HG03097 (cell line): Measurements from ENCODE around the gene SPDYE9.
"Not testable (repeated sequence)": the region's sequence is repeated elsewhere in the genome, so short reads cannot be mapped to it uniquely, and the experiment has no call there.

Experiments
- ATAC-seq: cut with Tn5 transposase; IDR thresholded peaks from one replicate; pipeline ENCODE4 v1.9.1; 2021; ENCODE audit not compliant: unreplicated experiment, low FRiP score

The SPDYE9 gene

GRCh38 chr7:73085938-73086337 is at the start of gene SPDYE9:
TSS of gene SPDYE9 (minus strand) at chr7:73086038. CDS start at chr7:73084238, 1,800 bp downstream.
- not testable (repeated sequence) for ATAC-seq

GRCh38 chr7:73134866-73135265 is 49.0 kb upstream of the SPDYE9 start:
- not testable (repeated sequence) for ATAC-seq

GRCh38 chr7:73132651-73133217 is 46.9 kb upstream of the SPDYE9 start:
- not testable (repeated sequence) for ATAC-seq

GRCh38 chr7:73130612-73131011 is 44.8 kb upstream of the SPDYE9 start:
- not testable (repeated sequence) for ATAC-seq

- not testable (repeated sequence) for ATAC-seq
Measured at GRCh38 chr7:73124126-73124525, 38.3 kb upstream of the SPDYE9 start.

- not testable (repeated sequence) for ATAC-seq
Measured at GRCh38 chr7:73122778-73123447, 37.1 kb upstream of the SPDYE9 start.

- not testable (repeated sequence) for ATAC-seq
Measured at GRCh38 chr7:73118155-73118554, 32.3 kb upstream of the SPDYE9 start.

- ATAC-seq, result not testable (repeated sequence)
Measured at GRCh38 chr7:73057811-73058210, 28.0 kb downstream of the SPDYE9 start, which contains the start of gene SPDYE11. TSS of gene SPDYE11 (minus strand) at chr7:73057911. CDS start at chr7:73056111, 1,800 bp downstream.

- ATAC-seq, result not testable (repeated sequence)
Measured at GRCh38 chr7:73029666-73030065, 56.2 kb downstream of the SPDYE9 start, which contains the start of gene SPDYE8. TSS of gene SPDYE8 (minus strand) at chr7:73029766. CDS start at chr7:73027966, 1,800 bp downstream.
